Testis (tissue), 3 donors: Measurements from ENCODE around the gene CDC25B. TPM values are rescaled to one million over a fixed set of nuclear protein-coding genes. Genes with fewer than 3 reads are reported as not detected.

Experiments used
- DNase-seq: peaks from one replicate; pipeline ENCODE4 v3.0.0-alpha.2; 2019
- H3K27ac ChIP-seq, 2 donors: fragments of 200-600 bp; sonication (generic); one replicate each; pipeline ENCODE4 v1.5.1; 2019
- H3K27me3 ChIP-seq: fragments of 200-600 bp; sonication (generic); one replicate; pipeline ENCODE4 v1.5.1; 2019
- H3K36me3 ChIP-seq: fragments of 200-600 bp; sonication (generic); one replicate; pipeline ENCODE4 v1.5.1; 2017; ENCODE audit warnings: low read depth; ENCODE audit errors: missing control alignments
- H3K4me1 ChIP-seq: fragments of 200-600 bp; sonication (generic); one replicate; pipeline ENCODE4 v1.5.1; 2019
- H3K4me3 ChIP-seq, 2 donors: fragments of 200-600 bp; sonication (generic); one replicate each; pipeline ENCODE4 v1.5.1; 2017 to 2019
- H3K9me3 ChIP-seq: fragments of 200-600 bp; sonication (generic); one replicate; pipeline ENCODE4 v1.5.1; 2017
- CTCF ChIP-seq, 3 experiments: fragments of 450-650 bp in 2 of 3; fragments of 200-600 bp in 1 of 3; sonication (generic) in 1 of 3; IDR thresholded peaks; one replicate each; pipeline ENCODE4 v1.5.1; 2016 to 2019; ENCODE audit warnings: antibody characterized with exemption in 3 of 3, mild to moderate bottlenecking in 2 of 3, moderate library complexity in 1 of 3
- POLR2A ChIP-seq: fragments of 450-650 bp; IDR thresholded peaks from one replicate; pipeline ENCODE4 v1.6.1; 2017; ENCODE audit warnings: antibody characterized with exemption, mild to moderate bottlenecking, moderate library complexity
- WGBS, 2 donors: methylation state at CpG; one replicate each; pipeline ENCODE4 v1.1.5; 2018; 5-methylcytosine and 5-hydroxymethylcytosine counted together
- intact Hi-C: fragments of 100-400 bp; cut with DNase I; formaldehyde crosslinking; loops from one replicate; pipeline ENCODE4 v1.15.1; 2023; ENCODE audit warnings: low total_unique reads
- polyA plus RNA-seq: library from polyadenylated mRNA; stranded (reverse); fragments of 350-450 nt; fragmentation: Illumina TruSeq; extraction: RNeasy Lipid Tissue Mini Kit (QIAGEN cat#74804); gene quantifications from one replicate; pipeline ENCODE4 v1.2.3, GENCODE V29; 2014; ENCODE audit warnings: low read depth, low replicate concordance; ENCODE audit not compliant: insufficient read depth
- total RNA-seq, 2 donors: library from RNA; depleted of rRNA; stranded (reverse); fragments of >200 nt; gene quantifications; one replicate each; pipeline ENCODE4 v1.2.3, GENCODE V29; 2016

Gene CDC25B
- total and polyA plus RNA-seq, 3 donors from 2014 or later = 14.4 to 45.6 (median 25.4) TPM

- H3K27ac ChIP-seq = peak overlapping the region; percentile 92 to 94
- H3K27me3 ChIP-seq = no peaks in the 10 kb centered on the region
- intact Hi-C loops = no loop called here
- H3K9me3 ChIP-seq = no peaks in the 10 kb centered on the region
- H3K4me3 ChIP-seq = peak overlapping the region; percentile 59 to 77
- no peak for DNase-seq
- no peak for TF ChIP-seq POLR2A
- no peak for TF ChIP-seq CTCF (IDR thresholded peaks at IDR 0.05)
- H3K4me1 ChIP-seq = peaks cover 3% of the 10 kb centered on the region
- no peaks in the 10 kb centered on the region for H3K36me3 ChIP-seq
- 39 to 73% methylated on average over 14 to 25 of the region's 25 CpGs for WGBS, 2 donors
Measured at GRCh38 chr20:3794701-3795420, 1.2 kb upstream of the CDC25B start.

- Histone ChIP-seq H3K36me3 (no peaks in the 10 kb centered on the region), H3K27me3 (no peaks in the 10 kb centered on the region), H3K27ac (peak overlapping the region; percentile 92 to 94), H3K4me3 (peak overlapping the region; percentile 59 to 77), H3K9me3 (no peaks in the 10 kb centered on the region), H3K4me1 (peaks cover 3% of the 10 kb centered on the region)
- DNase-seq = no peak
- TF ChIP-seq POLR2A (no peak), CTCF (IDR thresholded peaks at IDR 0.05) (no peak)
- intact Hi-C loops = no loop called here
- 46 to 59% methylated on average over 5 to 8 of the region's 33 CpGs for WGBS, 2 donors
Measured at GRCh38 chr20:3796477-3797225, 541 bp downstream of the CDC25B start.

GRCh38 chr20:3797226-3797545 lies 1.1 kb downstream of the CDC25B start:
- no peaks in the 10 kb centered on the region for H3K9me3 ChIP-seq
- TF ChIP-seq CTCF (IDR thresholded peaks at IDR 0.05) (no peak), POLR2A (no peak)
- H3K36me3 ChIP-seq = no peaks in the 10 kb centered on the region
- no peaks in the 10 kb centered on the region for H3K27me3 ChIP-seq
- no peak for DNase-seq
- intact Hi-C loops = no loop called here
- H3K27ac ChIP-seq = no peak overlapping the region
- WGBS, 2 donors = 78 to 85% methylated on average over 5 of the region's 5 CpGs
- H3K4me1 ChIP-seq = peaks cover 3% of the 10 kb centered on the region
- H3K4me3 ChIP-seq = no peak overlapping the region

GRCh38 chr20:3797592-3798372 lies 1.7 kb downstream of the CDC25B start:
- Histone ChIP-seq H3K27me3 (no peaks in the 10 kb centered on the region), H3K36me3 (no peaks in the 10 kb centered on the region), H3K4me3 (no peak overlapping the region), H3K4me1 (peaks cover 3% of the 10 kb centered on the region), H3K27ac (no peak overlapping the region), H3K9me3 (no peaks in the 10 kb centered on the region)
- intact Hi-C loops = no loop called here
- 70 to 79% methylated on average over 19 of the region's 19 CpGs for WGBS, 2 donors
- no peak for DNase-seq
- no peak for TF ChIP-seq CTCF (IDR thresholded peaks at IDR 0.05)
